HEK293 (cell line): ENCODE measurements around the gene USP5.
A peak's percentile ranks its signal among the peaks of the same experiment; 100 is the strongest.

Source experiments
- GLI4 ChIP-seq: fragments of 450-650 bp; formaldehyde crosslinking; IDR thresholded peaks from 2 replicates; pipeline ENCODE4 v1.5.1; 2016; ENCODE audit warnings: missing biosample characterization, missing genetic modification characterization
- HOXD13 ChIP-seq: sonication (generic); formaldehyde crosslinking; IDR thresholded peaks from 2 replicates; pipeline ENCODE4 v1.8.0; 2022; ENCODE audit warnings: missing genetic modification reagents, borderline replicate concordance
- KLF17 ChIP-seq: fragments of 450-650 bp; formaldehyde crosslinking; IDR thresholded peaks from 2 replicates; pipeline ENCODE4 v1.5.1; 2016; ENCODE audit warnings: missing biosample characterization, missing genetic modification characterization
- OSR2 ChIP-seq: fragments of 450-650 bp; formaldehyde crosslinking; IDR thresholded peaks from 2 replicates; pipeline ENCODE4 v1.5.1; 2016; ENCODE audit warnings: missing biosample characterization, missing genetic modification characterization
- OVOL3 ChIP-seq: fragments of 450-650 bp; formaldehyde crosslinking; IDR thresholded peaks from 2 replicates; pipeline ENCODE4 v1.5.1; 2016; ENCODE audit warnings: missing biosample characterization, missing genetic modification characterization
- SP7 ChIP-seq: fragments of 450-650 bp; formaldehyde crosslinking; IDR thresholded peaks from 2 replicates; pipeline ENCODE4 v1.5.1; 2016; ENCODE audit warnings: missing biosample characterization, missing genetic modification characterization
- ZBTB20 ChIP-seq: fragments of 450-650 bp; formaldehyde crosslinking; IDR thresholded peaks from 2 replicates; pipeline ENCODE4 v1.5.1; 2016; ENCODE audit warnings: missing biosample characterization, missing genetic modification characterization
- ZBTB21 ChIP-seq: fragments of 450-650 bp; formaldehyde crosslinking; IDR thresholded peaks from 2 replicates; pipeline ENCODE4 v1.5.1; 2017; ENCODE audit warnings: missing biosample characterization, missing genetic modification characterization
- ZBTB8A ChIP-seq: fragments of 450-650 bp; formaldehyde crosslinking; IDR thresholded peaks from 2 replicates; pipeline ENCODE4 v1.5.1; 2016; ENCODE audit warnings: missing biosample characterization, missing genetic modification characterization
- ZFP41 ChIP-seq: fragments of 450-650 bp; formaldehyde crosslinking; IDR thresholded peaks from 2 replicates; pipeline ENCODE4 v1.5.1; 2016; ENCODE audit warnings: missing biosample characterization, missing genetic modification characterization, borderline replicate concordance
- ZNF112 ChIP-seq: fragments of 450-650 bp; formaldehyde crosslinking; IDR thresholded peaks from 2 replicates; pipeline ENCODE4 v1.5.0; 2017; ENCODE audit warnings: missing biosample characterization, missing genetic modification characterization
- ZNF114 ChIP-seq: fragments of 450-650 bp; formaldehyde crosslinking; IDR thresholded peaks from 2 replicates; pipeline ENCODE4 v1.5.0; 2017; ENCODE audit warnings: missing biosample characterization, missing genetic modification characterization
- ZNF140 ChIP-seq: fragments of 450-650 bp; formaldehyde crosslinking; IDR thresholded peaks from 2 replicates; pipeline ENCODE4 v1.5.1; 2016; ENCODE audit warnings: missing biosample characterization, missing genetic modification characterization
- ZNF146 ChIP-seq: fragments of 450-650 bp; formaldehyde crosslinking; IDR thresholded peaks from 2 replicates; pipeline ENCODE4 v1.5.1; 2016; ENCODE audit warnings: missing biosample characterization, missing genetic modification characterization
- ZNF169 ChIP-seq: fragments of 450-650 bp; formaldehyde crosslinking; IDR thresholded peaks from 2 replicates; pipeline ENCODE4 v1.5.1; 2016; ENCODE audit warnings: missing biosample characterization, missing genetic modification characterization
- ZNF23 ChIP-seq: fragments of 450-650 bp; formaldehyde crosslinking; IDR thresholded peaks from 2 replicates; pipeline ENCODE4 v1.5.1; 2016; ENCODE audit warnings: missing biosample characterization, missing genetic modification characterization, borderline replicate concordance
- ZNF26 ChIP-seq: fragments of 450-650 bp; formaldehyde crosslinking; IDR thresholded peaks from 2 replicates; pipeline ENCODE4 v1.5.1; 2016; ENCODE audit warnings: missing biosample characterization, missing genetic modification characterization
- ZNF266 ChIP-seq: fragments of 450-650 bp; formaldehyde crosslinking; IDR thresholded peaks from 2 replicates; pipeline ENCODE4 v1.5.1; 2016; ENCODE audit warnings: missing biosample characterization, missing genetic modification characterization, low read depth
- ZNF302 ChIP-seq: fragments of 450-650 bp; formaldehyde crosslinking; IDR thresholded peaks from 2 replicates; pipeline ENCODE4 v1.5.1; 2016; ENCODE audit warnings: missing biosample characterization, missing genetic modification characterization, low read depth
- ZNF350 ChIP-seq: fragments of 450-650 bp; formaldehyde crosslinking; IDR thresholded peaks from 2 replicates; pipeline ENCODE4 v1.5.0; 2017; ENCODE audit warnings: missing biosample characterization, mild to moderate bottlenecking, missing genetic modification characterization
- ZNF366 ChIP-seq: fragments of 450-650 bp; formaldehyde crosslinking; conservative IDR thresholded peaks from 2 replicates; pipeline ENCODE4 v1.5.1; 2016; ENCODE audit warnings: missing biosample characterization, missing genetic modification characterization
- ZNF433 ChIP-seq: fragments of 450-650 bp; formaldehyde crosslinking; IDR thresholded peaks from 2 replicates; pipeline ENCODE4 v1.5.1; 2016; ENCODE audit warnings: missing biosample characterization, missing genetic modification characterization, low read depth
- ZNF530 ChIP-seq: fragments of 450-650 bp; formaldehyde crosslinking; IDR thresholded peaks from 2 replicates; pipeline ENCODE4 v1.5.1; 2016; ENCODE audit warnings: low read depth, missing biosample characterization, missing genetic modification characterization
- ZNF560 ChIP-seq: fragments of 450-650 bp; formaldehyde crosslinking; IDR thresholded peaks from 2 replicates; pipeline ENCODE4 v1.5.1; 2017; ENCODE audit warnings: missing biosample characterization, missing genetic modification characterization, borderline replicate concordance
- ZNF701 ChIP-seq: fragments of 450-650 bp; formaldehyde crosslinking; IDR thresholded peaks from 2 replicates; pipeline ENCODE4 v1.5.1; 2016; ENCODE audit warnings: missing biosample characterization, missing genetic modification characterization
- ZNF785 ChIP-seq: fragments of 450-650 bp; formaldehyde crosslinking; IDR thresholded peaks from 2 replicates; pipeline ENCODE4 v1.5.1; 2016; ENCODE audit warnings: missing biosample characterization, missing genetic modification characterization
- ZNF843 ChIP-seq: fragments of 450-650 bp; formaldehyde crosslinking; IDR thresholded peaks from 2 replicates; pipeline ENCODE4 v1.5.1; 2016; ENCODE audit warnings: missing biosample characterization, missing genetic modification characterization
- ZSCAN30 ChIP-seq: fragments of 450-650 bp; IDR thresholded peaks from 2 replicates; pipeline ENCODE4 v1.5.1; 2018; ENCODE audit warnings: missing biosample characterization, mild to moderate bottlenecking, missing genetic modification characterization, moderate library complexity
- TF ChIP-seq, protein P1 (sequence below): fragments of 450-650 bp; formaldehyde crosslinking; optimal IDR thresholded peaks from 2 replicates; pipeline ENCODE3; 2016; ENCODE audit warnings: missing biosample characterization, mild to moderate bottlenecking, missing genetic modification characterization
- TF ChIP-seq, protein P2 (sequence below): sonication (generic); formaldehyde crosslinking; IDR thresholded peaks from 2 replicates; pipeline ENCODE4 v1.8.1; 2022; ENCODE audit warnings: mild to moderate bottlenecking, moderate library complexity, missing genetic modification reagents
- TF ChIP-seq, protein P3 (sequence below): fragments of 450-650 bp; formaldehyde crosslinking; IDR thresholded peaks from 2 replicates; pipeline ENCODE4 v1.5.1; 2016; ENCODE audit warnings: missing biosample characterization, missing genetic modification characterization
- TF ChIP-seq, protein P4 (sequence below): fragments of 450-650 bp; formaldehyde crosslinking; IDR thresholded peaks from 2 replicates; pipeline ENCODE4 v1.5.1; 2016; ENCODE audit warnings: missing biosample characterization, missing genetic modification characterization, low read depth

The USP5 gene

DNA sequence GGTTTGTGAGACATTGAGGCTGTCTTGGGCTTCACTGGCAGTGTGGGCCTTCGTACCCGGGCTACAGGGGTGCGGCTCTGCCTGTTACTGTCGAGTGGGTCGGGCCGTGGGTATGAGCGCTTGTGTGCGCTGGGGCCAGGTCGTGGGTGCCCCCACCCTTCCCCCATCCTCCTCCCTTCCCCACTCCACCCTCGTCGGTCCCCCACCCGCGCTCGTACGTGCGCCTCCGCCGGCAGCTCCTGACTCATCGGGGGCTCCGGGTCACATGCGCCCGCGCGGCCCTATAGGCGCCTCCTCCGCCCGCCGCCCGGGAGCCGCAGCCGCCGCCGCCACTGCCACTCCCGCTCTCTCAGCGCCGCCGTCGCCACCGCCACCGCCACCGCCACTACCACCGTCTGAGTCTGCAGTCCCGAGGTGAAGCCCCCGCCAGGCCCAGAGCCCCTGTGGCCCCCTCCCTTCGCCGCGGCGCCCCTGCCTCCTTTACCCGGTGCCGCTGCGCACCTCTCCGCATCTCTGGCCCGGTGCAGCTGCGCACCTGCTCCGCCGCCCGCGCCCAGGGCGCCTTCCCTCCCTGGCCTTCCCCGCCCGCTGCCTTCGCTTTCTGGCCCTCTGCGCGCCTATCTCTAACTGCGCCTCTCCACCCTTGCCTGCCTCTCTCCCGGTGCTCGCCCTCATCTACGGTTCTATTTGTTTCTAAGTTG, 62.4 kb downstream of the USP5 start, which contains the start of gene ENO2 (continued):
- TF ChIP-seq, protein P1, sequence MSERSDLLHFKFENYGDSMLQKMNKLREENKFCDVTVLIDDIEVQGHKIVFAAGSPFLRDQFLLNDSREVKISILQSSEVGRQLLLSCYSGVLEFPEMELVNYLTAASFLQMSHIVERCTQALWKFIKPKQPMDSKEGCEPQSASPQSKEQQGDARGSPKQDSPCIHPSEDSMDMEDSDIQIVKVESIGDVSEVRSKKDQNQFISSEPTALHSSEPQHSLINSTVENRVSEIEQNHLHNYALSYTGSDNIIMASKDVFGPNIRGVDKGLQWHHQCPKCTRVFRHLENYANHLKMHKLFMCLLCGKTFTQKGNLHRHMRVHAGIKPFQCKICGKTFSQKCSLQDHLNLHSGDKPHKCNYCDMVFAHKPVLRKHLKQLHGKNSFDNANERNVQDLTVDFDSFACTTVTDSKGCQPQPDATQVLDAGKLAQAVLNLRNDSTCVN, result peak; percentile 84
- TF ChIP-seq ZNF350 (no peak), ZNF843 (tag by site-specific recombination) (0 out of 2 replicates have a peak, but pooled peaks have one; percentile 15), OSR2 (peak; percentile 86), ZBTB8A (tag by site-specific recombination) (peak; percentile 98), ZNF530 (tag by site-specific recombination) (no peak), ZBTB20 (tag by site-specific recombination) (peak; percentile 78; the same call in 1 of the 2 replicates), ZNF433 (tag by site-specific recombination) (no peak), ZBTB21 (no peak), ZNF266 (tag by site-specific recombination) (no peak), ZNF169 (tag by site-specific recombination) (no peak), ZFP41 (tag by site-specific recombination) (no peak), ZNF114 (tag by site-specific recombination) (no peak), GLI4 (tag by site-specific recombination) (peak; percentile 63; the same call in 1 of the 2 replicates), ZNF701 (tag by site-specific recombination) (no peak), ZNF560 (no peak), ZNF785 (tag by site-specific recombination) (no peak), KLF17 (tag by site-specific recombination) (peak; percentile 42), HOXD13 (CRISPR knock-in tag) (no peak), ZNF112 (tag by site-specific recombination) (no peak), ZSCAN30 (tag by site-specific recombination) (no peak), ZNF302 (tag by site-specific recombination) (no peak), ZNF146 (no peak), OVOL3 (tag by site-specific recombination) (no peak), ZNF23 (tag by site-specific recombination) (no peak), ZNF366 (tag by site-specific recombination) (no peak; the same call in 1 of the 2 replicates), ZNF26 (tag by site-specific recombination) (no peak), ZNF140 (no peak), SP7 (0 out of 2 replicates have a peak, but pooled peaks have one; percentile 46)
- TF ChIP-seq, protein P2, sequence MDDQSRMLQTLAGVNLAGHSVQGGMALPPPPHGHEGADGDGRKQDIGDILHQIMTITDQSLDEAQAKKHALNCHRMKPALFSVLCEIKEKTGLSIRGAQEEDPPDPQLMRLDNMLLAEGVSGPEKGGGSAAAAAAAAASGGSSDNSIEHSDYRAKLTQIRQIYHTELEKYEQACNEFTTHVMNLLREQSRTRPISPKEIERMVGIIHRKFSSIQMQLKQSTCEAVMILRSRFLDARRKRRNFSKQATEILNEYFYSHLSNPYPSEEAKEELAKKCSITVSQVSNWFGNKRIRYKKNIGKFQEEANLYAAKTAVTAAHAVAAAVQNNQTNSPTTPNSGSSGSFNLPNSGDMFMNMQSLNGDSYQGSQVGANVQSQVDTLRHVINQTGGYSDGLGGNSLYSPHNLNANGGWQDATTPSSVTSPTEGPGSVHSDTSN, result no peak
- TF ChIP-seq, protein P3, sequence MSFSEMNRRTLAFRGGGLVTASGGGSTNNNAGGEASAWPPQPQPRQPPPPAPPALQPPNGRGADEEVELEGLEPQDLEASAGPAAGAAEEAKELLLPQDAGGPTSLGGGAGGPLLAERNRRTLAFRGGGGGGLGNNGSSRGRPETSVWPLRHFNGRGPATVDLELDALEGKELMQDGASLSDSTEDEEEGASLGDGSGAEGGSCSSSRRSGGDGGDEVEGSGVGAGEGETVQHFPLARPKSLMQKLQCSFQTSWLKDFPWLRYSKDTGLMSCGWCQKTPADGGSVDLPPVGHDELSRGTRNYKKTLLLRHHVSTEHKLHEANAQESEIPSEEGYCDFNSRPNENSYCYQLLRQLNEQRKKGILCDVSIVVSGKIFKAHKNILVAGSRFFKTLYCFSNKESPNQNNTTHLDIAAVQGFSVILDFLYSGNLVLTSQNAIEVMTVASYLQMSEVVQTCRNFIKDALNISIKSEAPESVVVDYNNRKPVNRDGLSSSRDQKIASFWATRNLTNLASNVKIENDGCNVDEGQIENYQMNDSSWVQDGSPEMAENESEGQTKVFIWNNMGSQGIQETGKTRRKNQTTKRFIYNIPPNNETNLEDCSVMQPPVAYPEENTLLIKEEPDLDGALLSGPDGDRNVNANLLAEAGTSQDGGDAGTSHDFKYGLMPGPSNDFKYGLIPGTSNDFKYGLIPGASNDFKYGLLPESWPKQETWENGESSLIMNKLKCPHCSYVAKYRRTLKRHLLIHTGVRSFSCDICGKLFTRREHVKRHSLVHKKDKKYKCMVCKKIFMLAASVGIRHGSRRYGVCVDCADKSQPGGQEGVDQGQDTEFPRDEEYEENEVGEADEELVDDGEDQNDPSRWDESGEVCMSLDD (tag by site-specific recombination), result peak; percentile 53; the same call in 1 of the 2 replicates
- TF ChIP-seq, protein P4, sequence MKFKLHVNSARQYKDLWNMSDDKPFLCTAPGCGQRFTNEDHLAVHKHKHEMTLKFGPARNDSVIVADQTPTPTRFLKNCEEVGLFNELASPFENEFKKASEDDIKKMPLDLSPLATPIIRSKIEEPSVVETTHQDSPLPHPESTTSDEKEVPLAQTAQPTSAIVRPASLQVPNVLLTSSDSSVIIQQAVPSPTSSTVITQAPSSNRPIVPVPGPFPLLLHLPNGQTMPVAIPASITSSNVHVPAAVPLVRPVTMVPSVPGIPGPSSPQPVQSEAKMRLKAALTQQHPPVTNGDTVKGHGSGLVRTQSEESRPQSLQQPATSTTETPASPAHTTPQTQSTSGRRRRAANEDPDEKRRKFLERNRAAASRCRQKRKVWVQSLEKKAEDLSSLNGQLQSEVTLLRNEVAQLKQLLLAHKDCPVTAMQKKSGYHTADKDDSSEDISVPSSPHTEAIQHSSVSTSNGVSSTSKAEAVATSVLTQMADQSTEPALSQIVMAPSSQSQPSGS (tag by site-specific recombination), result no peak
